ENCODE results near the gene RACGAP1. TPM values are rescaled to one million over a fixed set of nuclear protein-coding genes. Genes with fewer than 3 reads are reported as not detected.

RACGAP1 gene
- total RNA-seq, 1 experiment from 2014 or later = 95.3 TPM

DNA sequence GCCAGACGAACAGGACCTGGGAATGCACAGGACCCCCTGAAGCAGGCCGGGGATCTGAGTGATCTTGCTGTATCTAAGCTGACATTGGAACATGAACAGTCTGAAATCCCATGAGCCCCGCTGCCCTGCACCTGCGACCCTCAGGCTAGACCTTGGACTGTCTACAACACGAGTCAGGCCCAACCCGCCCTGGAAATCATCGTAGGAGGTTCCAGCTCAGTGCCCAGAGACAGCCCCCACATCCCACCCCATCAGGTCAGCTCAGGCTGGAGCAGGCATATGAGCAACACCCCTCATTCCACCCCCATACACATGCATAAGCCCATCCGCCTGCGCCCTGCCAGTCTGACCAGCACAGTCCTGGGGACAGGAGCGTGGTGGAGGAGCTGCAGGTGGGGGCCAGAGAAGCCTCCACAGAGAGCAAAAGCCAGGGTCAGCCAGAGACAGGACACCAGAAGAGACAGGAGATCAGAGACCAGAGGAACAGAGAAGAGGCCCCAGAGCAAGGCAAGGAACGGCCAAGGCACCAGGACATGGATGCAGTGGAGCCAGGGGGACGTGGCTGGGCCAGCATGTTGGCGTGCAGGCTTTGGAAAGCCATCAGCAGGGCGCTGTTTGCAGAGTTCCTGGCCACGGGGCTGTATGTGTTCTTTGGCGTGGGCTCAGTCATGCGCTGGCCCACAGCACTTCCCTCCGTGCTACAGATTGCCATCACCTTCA lies 52.5 kb downstream of the RACGAP1 start, which contains the start of gene AQP6:
Gene AQP6, plus strand, starts transcription at position 307 of the 720 bp plus-strand sequence. Its CDS starts 227 bp downstream, at position 534.
- intact Hi-C loops (cut with micrococcal nuclease) = no loop called here
- Histone ChIP-seq H3K36me3 (ENCODE audit: low read depth, low read length) (no peaks in the 10 kb centered on the region), H4K20me1 (ENCODE audit: low read length) (no peaks in the 10 kb centered on the region), H2AFZ (ENCODE audit: low read length) (no peak within 1 kb of the TSS), H3K79me2 (ENCODE audit: low read length) (no peaks in the 10 kb centered on the region), H3F3A (ENCODE audit: low read length, unreplicated experiment) (no peaks in the 10 kb centered on the region), H3K27ac (ENCODE audit: low read length) (no peak within 1 kb of the TSS), H3K9me3 (ENCODE audit: low read length) (no peaks in the 10 kb centered on the region), H3K9me2 (replicated peaks; ENCODE audit: low read length) (no peaks in the 10 kb centered on the region), H3K4me1 (ENCODE audit: insufficient read depth, low read length) (no peaks in the 10 kb centered on the region), H3K4me2 (ENCODE audit: low read length) (no peak within 1 kb of the TSS), H3K9ac (ENCODE audit: low read length) (no peak within 1 kb of the TSS), H3K4me3 (ENCODE audit: low read length) (no peak within 1 kb of the TSS), H3K27me3 (ENCODE audit: low read length) (no peaks in the 10 kb centered on the region)
- TF ChIP-seq, protein P1, sequence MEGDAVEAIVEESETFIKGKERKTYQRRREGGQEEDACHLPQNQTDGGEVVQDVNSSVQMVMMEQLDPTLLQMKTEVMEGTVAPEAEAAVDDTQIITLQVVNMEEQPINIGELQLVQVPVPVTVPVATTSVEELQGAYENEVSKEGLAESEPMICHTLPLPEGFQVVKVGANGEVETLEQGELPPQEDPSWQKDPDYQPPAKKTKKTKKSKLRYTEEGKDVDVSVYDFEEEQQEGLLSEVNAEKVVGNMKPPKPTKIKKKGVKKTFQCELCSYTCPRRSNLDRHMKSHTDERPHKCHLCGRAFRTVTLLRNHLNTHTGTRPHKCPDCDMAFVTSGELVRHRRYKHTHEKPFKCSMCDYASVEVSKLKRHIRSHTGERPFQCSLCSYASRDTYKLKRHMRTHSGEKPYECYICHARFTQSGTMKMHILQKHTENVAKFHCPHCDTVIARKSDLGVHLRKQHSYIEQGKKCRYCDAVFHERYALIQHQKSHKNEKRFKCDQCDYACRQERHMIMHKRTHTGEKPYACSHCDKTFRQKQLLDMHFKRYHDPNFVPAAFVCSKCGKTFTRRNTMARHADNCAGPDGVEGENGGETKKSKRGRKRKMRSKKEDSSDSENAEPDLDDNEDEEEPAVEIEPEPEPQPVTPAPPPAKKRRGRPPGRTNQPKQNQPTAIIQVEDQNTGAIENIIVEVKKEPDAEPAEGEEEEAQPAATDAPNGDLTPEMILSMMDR (conservative IDR thresholded peaks at IDR 0.05; ENCODE audit: low read depth, low read length) = no peak
- TF ChIP-seq EZH2phosphoT487 (IDR thresholded peaks at IDR 0.05; ENCODE audit: borderline replicate concordance, low read length) (no peak), EZH2 (IDR thresholded peaks at IDR 0.05; ENCODE audit: low read length, unreplicated experiment) (no peak)
- ChIA-PET POLR2A (ENCODE audit: unreplicated experiment) (no interaction called here), CTCF (no interaction called here)
- no TSS peak for BruUV-seq (replicated peaks)
- DNase-seq = no peak
- ATAC-seq = no peak

DNA sequence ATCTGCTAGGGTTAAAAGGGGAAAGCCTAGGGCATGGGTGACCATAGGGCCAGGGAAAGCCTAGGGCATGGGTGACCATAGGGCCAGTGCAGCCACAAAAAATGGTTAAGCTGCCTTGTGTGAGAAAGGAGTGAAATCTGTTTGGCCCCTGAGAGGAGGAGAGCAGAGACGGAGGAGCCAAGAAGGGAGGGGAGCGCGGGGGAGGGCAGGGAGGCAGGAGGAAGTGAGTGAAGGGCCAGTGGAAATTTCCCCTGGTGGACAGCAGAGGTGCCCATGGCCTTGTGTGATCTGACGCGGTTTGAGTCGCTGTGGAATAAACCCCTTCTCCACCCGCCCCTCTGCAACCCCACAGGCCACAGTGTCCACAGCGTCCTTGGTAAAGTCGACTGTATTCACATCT lies 53.2 kb downstream of the RACGAP1 start:
- Histone ChIP-seq H4K20me1 (ENCODE audit: low read length) (no peaks in the 10 kb centered on the region), H3K9me3 (ENCODE audit: low read length) (no peaks in the 10 kb centered on the region), H3K27me3 (ENCODE audit: low read length) (no peaks in the 10 kb centered on the region), H3K4me3 (ENCODE audit: low read length) (no peak overlapping the region), H2AFZ (ENCODE audit: low read length) (no peak overlapping the region), H3K79me2 (ENCODE audit: low read length) (no peaks in the 10 kb centered on the region), H3K36me3 (ENCODE audit: low read depth, low read length) (no peaks in the 10 kb centered on the region), H3K9me2 (replicated peaks; ENCODE audit: low read length) (no peaks in the 10 kb centered on the region), H3F3A (ENCODE audit: low read length, unreplicated experiment) (no peaks in the 10 kb centered on the region), H3K4me1 (ENCODE audit: insufficient read depth, low read length) (peaks cover 2% of the 10 kb centered on the region; the same call in 1 of the 2 replicates), H3K27ac (ENCODE audit: low read length) (no peak overlapping the region), H3K9ac (ENCODE audit: low read length) (no peak overlapping the region), H3K4me2 (ENCODE audit: low read length) (no peak overlapping the region)
- DNase-seq (no peak), ATAC-seq (no peak)
- ChIA-PET CTCF (no interaction called here), POLR2A (ENCODE audit: unreplicated experiment) (no interaction called here)
- intact Hi-C loops (cut with micrococcal nuclease) = no loop called here
- TF ChIP-seq, protein P1 (conservative IDR thresholded peaks at IDR 0.05; ENCODE audit: low read depth, low read length) = no peak
- TF ChIP-seq EZH2phosphoT487 (IDR thresholded peaks at IDR 0.05; ENCODE audit: borderline replicate concordance, low read length) = no peak
- TF ChIP-seq EZH2 (IDR thresholded peaks at IDR 0.05; ENCODE audit: low read length, unreplicated experiment) = no peak
- BruUV-seq (replicated peaks) = no TSS peak

DNA sequence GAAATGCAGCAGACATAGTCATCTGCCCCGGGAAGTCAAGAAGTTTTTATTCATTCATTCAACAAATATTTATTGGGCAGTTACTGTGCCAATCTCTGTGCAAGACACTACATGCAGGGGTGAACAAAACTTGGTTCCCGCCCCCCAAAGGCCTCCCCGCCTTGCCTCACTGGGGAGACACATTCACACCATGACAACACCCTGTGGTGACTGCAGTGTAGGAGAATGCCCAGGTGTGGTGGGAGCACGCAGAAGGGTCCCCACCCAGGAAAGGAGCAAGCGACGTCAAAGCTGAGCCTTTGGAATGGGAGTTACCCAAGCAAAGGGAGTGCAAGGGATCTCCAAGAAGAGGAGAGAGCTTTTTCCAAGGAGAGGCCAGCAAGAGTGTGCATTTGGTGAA lies 54.2 kb downstream of the RACGAP1 start:
- H3K4me1 ChIP-seq (ENCODE audit: insufficient read depth, low read length) = peaks cover 3% of the 10 kb centered on the region; the same call in 1 of the 2 replicates
- TF ChIP-seq EZH2phosphoT487 (IDR thresholded peaks at IDR 0.05; ENCODE audit: borderline replicate concordance, low read length) = no peak
- TF ChIP-seq EZH2 (IDR thresholded peaks at IDR 0.05; ENCODE audit: low read length, unreplicated experiment) = no peak
- TF ChIP-seq, protein P1 (conservative IDR thresholded peaks at IDR 0.05; ENCODE audit: low read depth, low read length) = no peak

More for the DNA sequence above, 54.2 kb downstream of the RACGAP1 start:
- H3K27ac ChIP-seq (ENCODE audit: low read length) = no peak overlapping the region
- CTCF ChIA-PET = interaction anchor here (0.6 kb wide), 1 partner anchor 66 kb away, joined by 3 read pairs; no protein-coding TSS in a partner anchor
- POLR2A ChIA-PET (ENCODE audit: unreplicated experiment) = no interaction called here
- no peak overlapping the region for H2AFZ ChIP-seq (ENCODE audit: low read length)
- H3K4me2 ChIP-seq (ENCODE audit: low read length) = no peak overlapping the region
- intact Hi-C loops (cut with micrococcal nuclease) = no loop called here
- no peak overlapping the region for H3K9ac ChIP-seq (ENCODE audit: low read length)
- no peaks in the 10 kb centered on the region for H4K20me1 ChIP-seq (ENCODE audit: low read length)
- DNase-seq (no peak), ATAC-seq (no peak)
- H3K27me3 ChIP-seq (ENCODE audit: low read length) = no peaks in the 10 kb centered on the region
- no peaks in the 10 kb centered on the region for H3F3A ChIP-seq (ENCODE audit: low read length, unreplicated experiment)
- no peak overlapping the region for H3K4me3 ChIP-seq (ENCODE audit: low read length)
- no peaks in the 10 kb centered on the region for H3K79me2 ChIP-seq (ENCODE audit: low read length)
- BruUV-seq (replicated peaks) = no TSS peak
- no peaks in the 10 kb centered on the region for H3K9me2 ChIP-seq (replicated peaks; ENCODE audit: low read length)
- H3K9me3 ChIP-seq (ENCODE audit: low read length) = no peaks in the 10 kb centered on the region
- no peaks in the 10 kb centered on the region for H3K36me3 ChIP-seq (ENCODE audit: low read depth, low read length)

Measured in PC-3 (cell line).